HG02870 (cell line): ENCODE measurements around the gene CEP70.

Source experiments
- ATAC-seq: cut with Tn5 transposase; IDR thresholded peaks from one replicate; pipeline ENCODE4 v1.9.1; 2021; ENCODE audit warnings: mild to moderate bottlenecking, moderate library complexity; ENCODE audit not compliant: unreplicated experiment

The CEP70 gene

GRCh38 chr3:138472141-138472825 lies 121.8 kb downstream of the CEP70 start:
- no peak for ATAC-seq

DNA sequence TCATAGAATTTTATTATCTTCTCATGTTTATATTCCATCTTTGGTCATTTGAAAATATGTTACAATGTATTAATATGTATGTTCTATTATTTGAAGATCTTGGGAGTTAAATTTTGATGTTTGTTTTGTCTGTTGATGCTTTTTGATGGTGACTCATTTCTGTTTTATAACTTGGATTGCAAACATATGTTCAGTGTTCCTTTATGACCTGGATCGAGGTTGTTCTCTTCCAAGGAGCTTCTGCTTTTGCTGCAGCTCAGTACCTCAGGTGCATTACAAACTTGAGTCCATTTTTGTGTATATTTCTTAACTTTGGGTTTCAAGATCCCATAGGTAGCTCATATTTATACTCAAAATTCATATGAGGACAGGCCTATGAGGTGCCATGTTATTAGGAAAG lies 122.6 kb downstream of the CEP70 start:
- ATAC-seq, result no peak

GRCh38 chr3:138470687-138471086 lies 123.4 kb downstream of the CEP70 start:
- ATAC-seq, result no peak

- ATAC-seq, result no peak
These were observed 124.2 kb downstream of the CEP70 start for GRCh38 chr3:138469874-138470273.

GRCh38 chr3:138468886-138469285 lies 125.2 kb downstream of the CEP70 start:
- ATAC-seq, result no peak

GRCh38 chr3:138468451-138468850 lies 125.6 kb downstream of the CEP70 start:
- ATAC-seq, result no peak

DNA sequence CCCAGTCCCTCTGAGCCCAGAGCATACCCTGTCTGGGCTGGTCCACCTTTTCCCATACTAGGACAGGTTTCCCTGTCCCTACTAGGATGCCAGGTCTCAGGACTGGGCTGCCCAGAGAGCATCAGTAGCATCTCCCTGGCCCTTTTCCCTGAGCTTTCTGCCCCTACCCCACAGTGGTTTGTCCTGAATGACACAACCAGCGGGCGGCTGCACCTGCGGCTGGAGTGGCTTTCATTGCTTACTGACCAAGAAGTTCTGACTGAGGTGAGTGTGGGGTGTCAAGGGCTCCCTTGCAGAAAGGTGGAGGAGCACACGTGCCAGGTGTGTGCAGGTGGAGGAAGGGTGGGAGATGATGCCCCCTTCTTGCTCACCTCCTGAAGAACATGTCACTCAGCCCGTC lies 126.1 kb downstream of the CEP70 start:
- no peak for ATAC-seq

GRCh38 chr3:138465925-138466324 lies 128.1 kb downstream of the CEP70 start:
- ATAC-seq, result no peak

GRCh38 chr3:138465451-138465850 lies 128.6 kb downstream of the CEP70 start:
- ATAC-seq, result no peak

- no peak for ATAC-seq
These were observed 129.6 kb downstream of the CEP70 start for GRCh38 chr3:138464491-138464860.

- ATAC-seq, result no peak
These were observed 130.2 kb downstream of the CEP70 start for GRCh38 chr3:138463724-138464490.

- no peak for ATAC-seq
These were observed 132.2 kb downstream of the CEP70 start for GRCh38 chr3:138461896-138462295.

DNA sequence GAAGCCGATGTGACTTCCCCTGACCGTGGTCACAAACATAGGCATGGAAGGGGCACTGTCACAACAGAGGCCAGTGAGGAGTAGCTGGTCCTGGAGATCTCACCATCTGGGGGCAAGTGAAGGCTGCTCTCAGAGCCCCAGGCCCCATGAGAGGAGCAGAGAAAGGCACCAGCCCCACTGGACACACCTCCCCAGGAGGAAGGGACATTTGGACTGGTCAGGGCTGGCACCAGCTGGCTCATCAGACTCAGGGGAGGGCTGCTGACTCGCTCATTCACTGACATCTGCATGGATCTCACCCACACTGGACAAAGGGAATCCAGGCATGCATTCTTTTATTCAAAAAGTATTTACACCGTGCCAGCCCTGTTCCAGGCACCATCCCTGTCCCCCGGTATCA lies 132.8 kb downstream of the CEP70 start:
- ATAC-seq, result no peak

DNA sequence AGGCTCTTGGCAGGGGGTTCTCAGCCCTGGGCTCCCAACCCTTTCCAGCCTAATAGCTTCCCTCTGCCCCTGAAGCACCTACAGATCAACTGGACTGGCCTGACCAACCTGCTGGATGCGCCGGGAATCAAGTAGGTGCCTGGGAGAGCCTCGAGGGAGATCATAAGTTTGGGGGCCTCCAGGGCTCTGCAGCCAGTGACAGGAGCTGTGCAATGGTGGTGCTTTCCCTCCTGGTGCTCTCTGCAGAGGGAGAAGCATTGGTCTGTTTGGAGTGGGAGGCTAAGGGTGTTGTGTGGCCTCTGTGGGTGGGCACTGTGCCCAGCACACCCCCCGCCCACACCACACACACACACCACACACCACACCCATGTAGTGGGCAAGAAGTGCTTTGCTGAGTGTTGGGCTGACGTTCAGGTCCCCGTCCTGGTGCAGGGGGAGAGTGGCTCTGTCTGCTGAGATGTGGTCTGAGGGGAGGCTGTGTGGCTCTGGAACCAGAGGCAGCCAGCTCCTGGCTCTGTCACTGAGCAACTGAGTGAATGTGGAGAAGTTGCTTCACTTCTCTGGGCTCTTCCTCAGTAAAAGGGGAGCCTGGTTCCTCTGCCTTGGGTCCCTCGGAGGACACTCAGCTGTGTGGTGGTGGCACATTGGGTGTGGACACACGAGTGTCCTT lies 133.4 kb downstream of the CEP70 start:
- no peak for ATAC-seq

DNA sequence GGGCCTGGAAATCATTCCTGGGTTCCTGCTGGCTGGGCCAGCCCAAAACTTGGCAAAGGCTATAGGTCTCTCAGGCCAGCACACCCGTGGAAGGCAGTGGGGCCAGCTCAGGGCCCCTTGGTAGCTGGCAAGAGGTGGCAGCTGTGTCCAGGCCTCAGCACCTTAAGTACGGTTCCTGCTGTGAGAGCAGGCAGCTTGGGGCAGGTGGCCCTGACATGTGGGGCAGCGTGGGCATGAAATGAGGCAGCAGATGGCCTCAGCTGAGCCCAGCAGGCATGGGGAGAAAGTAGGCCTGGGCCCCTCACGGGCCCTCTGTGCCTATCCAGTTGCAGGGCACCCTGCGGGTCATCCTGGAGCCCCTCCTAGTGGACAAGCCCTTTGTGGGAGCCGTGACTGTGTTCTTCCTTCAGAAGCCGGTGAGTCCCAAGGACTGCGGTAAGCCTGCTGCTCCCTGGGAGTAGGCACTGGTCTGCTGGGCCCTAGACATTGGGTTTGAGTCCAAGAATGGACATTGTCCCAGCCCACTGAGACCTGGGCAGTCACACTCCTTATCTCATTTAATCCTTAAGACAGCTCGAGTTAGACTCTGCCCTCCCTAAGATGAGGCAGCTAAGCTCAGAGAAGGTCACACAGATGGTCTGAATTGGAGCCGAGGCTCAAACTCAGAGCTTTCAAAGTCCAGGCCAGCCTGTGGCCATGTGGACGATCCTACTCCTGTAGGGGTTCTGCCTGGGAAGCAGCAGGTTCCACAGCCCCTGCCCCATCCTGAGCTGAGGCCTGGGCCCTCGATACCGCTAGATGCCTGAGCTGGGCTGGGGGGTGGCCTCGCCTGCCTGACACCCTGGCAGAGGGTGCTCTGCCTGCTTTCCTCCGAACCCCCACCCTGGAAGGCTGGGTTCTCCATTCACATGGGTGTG lies 134.2 kb downstream of the CEP70 start:
- no peak for ATAC-seq

DNA sequence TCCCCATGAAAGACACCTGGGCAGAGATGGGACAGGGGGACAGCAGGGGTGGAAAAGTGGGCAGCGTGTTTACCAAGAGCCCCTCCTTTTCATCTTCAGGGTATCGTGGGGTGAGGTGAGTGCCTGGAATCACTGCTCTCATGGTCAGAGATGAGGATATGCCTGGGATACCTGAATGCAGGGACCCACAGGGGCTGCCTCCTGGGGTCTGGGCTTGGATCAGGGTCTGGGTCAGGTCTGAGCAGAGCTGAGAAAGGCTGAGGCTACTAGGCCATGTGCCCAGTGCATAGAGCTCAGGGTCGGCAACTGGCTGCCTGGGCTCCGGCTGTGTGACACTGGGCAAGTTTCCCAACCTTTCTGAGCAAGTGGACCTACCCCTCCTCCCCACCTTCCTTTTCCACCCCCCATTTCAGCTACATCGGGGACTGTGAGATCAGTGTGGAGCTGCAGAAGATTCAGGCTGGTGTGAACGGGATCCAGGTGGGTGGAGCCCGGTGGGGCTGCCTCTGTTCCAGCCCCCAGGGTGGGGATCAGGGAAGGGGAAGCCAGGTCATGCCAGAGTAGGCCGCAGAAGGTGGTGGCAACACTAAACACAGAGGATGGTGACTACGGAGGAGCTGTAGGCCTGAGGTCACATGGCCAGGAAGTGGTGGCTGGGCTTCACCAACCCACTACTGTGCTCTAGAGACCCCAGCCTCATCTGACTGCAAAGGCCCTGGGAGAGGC lies 135.1 kb downstream of the CEP70 start:
- ATAC-seq, result no peak

DNA sequence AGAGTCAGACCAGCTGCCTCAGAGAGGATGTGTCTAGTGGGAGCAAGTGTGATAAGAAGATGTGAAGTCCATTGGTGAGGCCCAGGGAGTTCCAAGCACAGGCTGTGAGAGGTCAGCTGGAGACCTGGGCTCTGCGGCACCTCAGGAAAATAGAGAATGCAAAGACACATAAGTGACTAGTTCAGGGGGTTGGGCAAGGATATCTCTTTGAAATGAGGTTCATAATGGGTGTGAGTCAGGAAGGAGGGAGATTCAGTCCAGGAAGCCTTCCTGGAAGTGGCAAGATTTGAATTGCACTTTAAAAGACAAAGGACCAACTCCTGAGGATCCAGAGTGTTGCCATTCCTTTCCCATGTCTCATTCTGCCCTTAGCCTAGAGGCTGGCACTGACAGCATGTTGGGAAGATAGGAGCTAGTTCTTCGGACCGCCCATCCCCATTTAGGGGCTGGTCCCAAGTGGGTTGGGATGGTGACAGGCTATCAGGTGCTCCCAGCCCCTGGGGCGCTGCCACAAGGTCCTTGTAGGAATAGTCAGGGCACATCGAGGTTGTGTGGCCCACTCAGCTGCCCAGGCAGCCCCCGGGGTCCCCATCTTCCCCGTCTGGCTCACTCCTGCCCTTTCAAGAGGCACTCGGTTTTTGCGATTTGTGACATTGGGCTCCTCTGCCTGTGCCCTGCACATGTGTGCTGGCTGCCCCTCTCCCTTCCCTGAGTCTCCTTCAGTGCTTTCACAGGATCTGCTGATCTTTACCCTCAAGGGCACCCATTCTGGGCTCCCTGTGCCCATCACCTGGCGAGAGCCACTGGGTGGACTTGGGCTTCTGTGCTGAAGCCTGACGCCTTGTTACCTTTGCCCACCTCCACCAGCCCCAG lies 136.0 kb downstream of the CEP70 start:
- ATAC-seq, result no peak

DNA sequence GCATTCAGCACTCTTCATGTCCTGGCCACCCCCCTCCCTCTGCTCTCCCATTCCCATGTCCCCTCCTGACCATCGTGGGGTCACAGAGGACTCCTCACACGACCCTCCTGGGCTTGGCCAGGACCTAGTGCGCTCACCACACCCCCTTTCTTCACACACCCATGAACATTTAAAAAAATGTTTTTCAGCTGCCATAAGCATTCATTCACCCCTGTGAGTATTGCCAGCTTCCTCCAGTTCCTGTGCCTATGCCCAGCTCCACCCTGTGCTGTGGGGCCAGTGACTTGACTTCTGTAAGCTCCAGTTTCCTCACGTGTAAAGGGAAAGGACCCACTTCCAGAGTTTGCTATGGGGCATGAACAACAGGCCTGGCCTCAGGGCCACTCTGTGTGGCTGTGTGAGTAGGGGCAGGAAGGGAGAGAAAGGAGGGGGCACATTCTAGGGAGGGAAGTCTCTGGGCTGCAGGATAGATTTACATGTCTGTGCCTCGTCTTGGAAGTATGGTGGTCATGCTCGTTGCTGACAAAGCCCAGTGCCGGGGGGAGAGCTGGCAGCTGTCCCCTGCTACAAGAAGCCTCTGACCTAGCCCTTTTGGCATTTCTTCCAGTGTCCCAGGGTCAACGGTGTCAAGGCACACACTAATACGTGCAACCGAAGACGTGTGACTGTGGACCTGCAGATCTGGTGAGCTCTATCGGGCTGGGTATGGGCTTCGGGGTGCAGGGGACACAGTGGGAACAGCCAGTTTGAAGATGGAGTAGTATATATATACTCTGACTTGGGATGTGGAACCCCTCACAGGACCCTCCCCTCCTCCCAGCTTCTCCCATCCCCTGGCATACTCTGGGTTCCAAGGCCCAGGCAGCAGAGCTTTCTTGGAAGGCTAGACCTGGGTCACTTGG lies 136.8 kb downstream of the CEP70 start:
- ATAC-seq, result no peak
